Activated T-cell treated with anti-CD3 and anti-CD28 coated beads, Interleukin-2, amount 50 U/mL, for 4 hours (primary cell): Measurements from ENCODE around the gene GPBAR1. TPM values are rescaled to one million over a fixed set of nuclear protein-coding genes. Genes with fewer than 3 reads are reported as not detected.

Experiments
- ATAC-seq, 2 donors: fragments of 200-7000 bp; cut with Tn5 transposase; one replicate each; pipeline ENCODE4 v1.10.0; 2021
- DNase-seq: peaks from one replicate; pipeline ENCODE4 v3.0.0-alpha.2; 2020
- H3K27me3 Mint-ChIP-seq: one replicate; pipeline ENCODE4 v1.8.0; 2021; ENCODE audit warnings: low read depth, mixed read lengths
- H3K36me3 Mint-ChIP-seq: one replicate; pipeline ENCODE4 v1.8.0; 2022; ENCODE audit warnings: mixed read lengths; ENCODE audit not compliant: insufficient read depth
- H3K4me1 Mint-ChIP-seq: one replicate; pipeline ENCODE4 v1.8.0; 2021; ENCODE audit warnings: low read depth, mixed read lengths
- H3K4me3 Mint-ChIP-seq: one replicate; pipeline ENCODE4 v1.8.0; 2021; ENCODE audit warnings: mild to moderate bottlenecking, moderate library complexity, mixed read lengths
- H3K9me3 Mint-ChIP-seq: one replicate; pipeline ENCODE4 v1.8.0; 2021; ENCODE audit warnings: mixed read lengths
- total RNA-seq, 3 donors: library from RNA; stranded (reverse); gene quantifications; one replicate each; pipeline ENCODE4 v1.2.1, GENCODE V29; 2021

Gene GPBAR1
- under 1 TPM; 0.66 to 0.69 (median 0.68) TPM for total RNA-seq

GRCh38 chr2:218260742-218261422 lies at the start of gene GPBAR1:
TSS of gene GPBAR1 (plus strand) at chr2:218261015. CDS start at chr2:218262725, 1,710 bp downstream.
- Mint-ChIP-seq H3K36me3 (peaks cover 11% of the 10 kb centered on the region), H3K4me3 (no peak within 1 kb of the TSS), H3K27me3 (no peaks in the 10 kb centered on the region), H3K9me3 (no peaks in the 10 kb centered on the region), H3K4me1 (peaks cover 16% of the 10 kb centered on the region)
- DNase-seq: no peak
- ATAC-seq: no peak

DNA sequence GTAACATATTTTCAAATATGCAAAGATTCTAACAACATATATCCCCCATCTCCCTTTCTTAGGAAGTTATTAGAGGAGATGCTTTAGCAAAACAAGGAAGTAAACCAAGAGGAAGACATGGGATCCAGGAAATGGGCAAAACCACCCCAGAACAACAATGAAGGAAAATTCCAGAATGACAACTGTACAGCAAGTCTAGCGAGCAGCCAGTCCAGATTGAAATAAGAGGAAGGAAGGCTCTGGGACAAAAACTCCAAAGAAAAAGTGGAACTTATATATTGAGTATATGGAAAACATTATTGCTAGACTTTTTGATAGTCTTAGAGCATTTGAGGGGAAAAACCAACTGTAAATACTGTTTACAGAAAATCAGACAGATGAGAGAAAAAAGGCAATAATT lies 46.7 kb upstream of the GPBAR1 start:
- Mint-ChIP-seq H3K4me1 (peaks cover 11% of the 10 kb centered on the region), H3K27me3 (peaks cover 7% of the 10 kb centered on the region), H3K36me3 (peaks cover 10% of the 10 kb centered on the region), H3K9me3 (peaks cover 8% of the 10 kb centered on the region), H3K4me3 (no peak overlapping the region)
- ATAC-seq: no peak
- no peak for DNase-seq

DNA sequence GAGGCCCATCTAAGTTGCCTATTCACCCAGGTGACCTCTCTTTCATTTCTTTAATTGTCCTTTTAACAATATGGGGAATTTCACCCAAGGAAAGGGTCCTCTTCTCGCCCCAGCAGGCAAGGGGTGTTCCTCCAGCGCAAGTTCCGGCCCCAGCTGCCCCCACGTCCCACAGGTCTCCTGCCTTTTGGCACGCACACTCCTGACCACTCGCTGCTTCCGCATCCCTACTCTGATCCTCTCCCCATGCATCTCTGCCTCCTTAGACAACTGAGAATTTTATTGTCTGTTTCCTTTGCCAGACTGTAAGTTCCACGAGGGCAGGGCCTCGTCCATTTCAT lies 44.5 kb upstream of the GPBAR1 start:
- H3K4me3 Mint-ChIP-seq: peak overlapping the region; percentile 97
- DNase-seq (no peak), ATAC-seq (no peak)
- H3K27me3 Mint-ChIP-seq: peaks cover 3% of the 10 kb centered on the region
- H3K36me3 Mint-ChIP-seq: peaks cover 18% of the 10 kb centered on the region
- H3K4me1 Mint-ChIP-seq: peaks cover 28% of the 10 kb centered on the region
- H3K9me3 Mint-ChIP-seq: no peaks in the 10 kb centered on the region

DNA sequence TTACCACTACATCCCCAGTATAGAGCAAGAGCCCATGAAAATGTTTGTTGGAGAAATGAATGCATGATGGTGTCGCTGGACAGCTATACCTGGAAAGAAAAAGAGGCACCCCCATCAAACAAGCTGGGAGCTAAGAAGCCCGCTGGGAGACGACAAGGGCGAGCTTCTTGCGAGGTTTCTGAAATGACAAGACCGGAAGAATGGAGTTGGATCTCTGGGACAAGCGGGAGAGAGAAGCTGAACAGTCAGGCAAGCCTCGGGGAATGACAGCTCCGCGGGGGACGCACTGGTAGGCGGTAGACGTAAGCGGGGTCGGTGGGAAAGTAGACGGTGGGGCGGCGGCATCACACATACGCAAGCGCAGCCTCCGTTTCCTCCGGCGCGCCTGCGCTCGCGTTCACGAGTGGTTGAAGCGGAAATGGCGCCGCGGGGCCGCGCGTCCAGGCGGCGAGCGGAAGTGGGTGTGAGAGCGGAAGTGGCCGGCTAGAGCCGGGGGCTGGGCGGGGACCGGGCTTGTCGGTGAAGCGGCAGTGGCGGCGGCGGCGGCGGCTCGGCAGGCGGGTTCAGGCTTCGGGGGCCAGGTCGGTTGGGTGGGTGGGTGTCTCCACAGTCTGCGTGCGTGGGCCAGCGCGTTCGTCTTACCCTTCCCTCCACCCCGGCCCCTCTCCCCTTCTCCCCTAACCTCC lies 44.0 kb upstream of the GPBAR1 start, which contains the start of gene ARPC2:
Gene ARPC2 (plus strand): TSS at position 516 of the 686 bp plus-strand sequence. CDS start 282 bp downstream, outside the sequence.
- ATAC-seq (peak; percentile 76 to 77), DNase-seq (peak; percentile 91)
- peaks cover 20% of the 10 kb centered on the region for H3K36me3 Mint-ChIP-seq
- H3K27me3 Mint-ChIP-seq: peaks cover 3% of the 10 kb centered on the region
- H3K4me1 Mint-ChIP-seq: peaks cover 33% of the 10 kb centered on the region
- H3K4me3 Mint-ChIP-seq: peak within 1 kb of the TSS; percentile 97
- no peaks in the 10 kb centered on the region for H3K9me3 Mint-ChIP-seq

DNA sequence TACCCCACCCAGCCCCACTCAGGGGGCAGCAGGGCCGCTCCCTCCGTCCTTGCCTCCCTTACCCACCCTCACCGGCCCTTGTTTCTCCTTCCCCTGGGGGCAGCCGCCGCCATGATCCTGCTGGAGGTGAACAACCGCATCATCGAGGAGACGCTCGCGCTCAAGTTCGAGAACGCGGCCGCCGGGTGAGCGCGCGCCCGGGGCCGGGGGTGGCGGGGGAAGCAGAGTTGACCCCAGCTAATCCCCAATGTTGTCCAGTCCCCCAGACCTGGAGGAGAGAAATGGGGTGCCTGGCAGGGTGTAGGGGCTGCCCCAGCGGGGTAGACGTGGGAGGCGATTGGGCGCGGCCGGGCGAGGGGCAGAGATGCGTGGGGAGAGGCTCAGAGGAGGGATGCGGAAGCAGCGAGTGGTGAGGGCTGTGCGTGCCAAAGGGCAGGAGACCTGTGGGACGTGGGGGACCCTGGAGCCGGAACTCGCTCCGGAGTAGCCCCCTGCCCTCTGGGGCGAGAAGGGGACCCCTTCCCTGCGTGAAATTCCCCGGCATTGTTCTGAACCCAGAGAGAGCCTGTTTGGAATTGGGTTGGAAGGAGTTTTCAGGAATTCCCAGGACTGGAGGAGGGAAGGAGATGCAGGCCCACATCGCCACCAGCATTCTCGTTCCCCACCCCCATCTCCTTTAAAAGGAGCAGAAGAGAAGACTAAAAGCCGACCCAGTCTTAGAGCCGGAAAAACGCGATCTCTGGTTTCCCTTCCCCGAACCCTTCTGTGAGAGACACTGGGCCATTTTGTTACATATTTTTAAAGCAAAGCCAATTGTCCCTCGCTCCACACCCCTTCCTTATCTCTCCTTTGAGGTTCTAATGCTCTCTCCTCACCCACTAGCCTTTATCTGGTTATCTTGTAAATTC lies 43.2 kb upstream of the GPBAR1 start:
- peak; percentile 70 for DNase-seq
- peak; percentile 63 to 69 for ATAC-seq
- peak overlapping the region; percentile 97 for H3K4me3 Mint-ChIP-seq
- peaks cover 40% of the 10 kb centered on the region for H3K4me1 Mint-ChIP-seq
- no peaks in the 10 kb centered on the region for H3K27me3 Mint-ChIP-seq
- H3K9me3 Mint-ChIP-seq: no peaks in the 10 kb centered on the region
- H3K36me3 Mint-ChIP-seq: peaks cover 20% of the 10 kb centered on the region

DNA sequence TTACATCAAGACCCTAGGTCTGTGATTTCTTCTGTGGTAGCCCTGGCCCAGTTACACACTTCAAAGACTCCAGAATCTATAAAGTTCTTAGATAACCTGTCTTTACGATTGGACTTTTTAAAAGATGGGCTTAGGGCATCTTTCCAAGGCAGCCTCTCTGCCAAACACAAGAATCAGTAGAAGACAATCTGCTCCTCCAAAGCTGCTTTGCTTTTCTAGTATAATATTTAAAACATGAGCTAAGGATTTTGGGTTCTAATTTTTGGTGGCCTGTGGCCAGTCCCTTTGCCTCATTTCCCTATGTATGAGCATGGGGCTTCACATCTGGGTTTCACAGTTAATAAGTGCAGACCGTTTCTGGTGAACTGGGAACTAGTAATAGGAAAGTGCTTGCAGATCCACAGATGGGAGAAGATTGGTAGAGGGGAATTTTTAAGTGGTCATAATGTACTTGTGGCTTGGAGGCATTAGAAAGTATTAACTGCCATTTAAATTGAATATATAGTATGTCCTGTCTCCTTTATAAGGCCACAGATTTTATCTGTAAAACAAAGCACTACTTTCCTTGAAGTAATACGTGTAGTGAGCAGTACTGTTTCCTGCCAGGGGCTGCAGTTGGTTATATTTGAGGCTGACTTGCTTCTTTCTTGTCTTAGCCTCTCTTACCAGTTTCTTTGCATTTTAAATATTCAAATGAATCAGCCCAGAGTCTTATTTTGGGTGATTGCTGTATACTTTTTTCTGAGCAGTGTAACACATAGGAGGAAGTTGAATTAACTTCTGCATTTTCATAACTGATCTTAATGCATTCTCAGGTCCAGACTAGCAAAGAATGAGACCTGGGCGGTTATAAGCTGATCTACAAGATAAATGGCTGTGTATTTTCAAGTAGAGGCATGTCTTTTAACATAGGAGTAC lies 42.3 kb upstream of the GPBAR1 start:
- Mint-ChIP-seq H3K27me3 (no peaks in the 10 kb centered on the region), H3K4me1 (peaks cover 50% of the 10 kb centered on the region), H3K4me3 (peak overlapping the region; percentile 97), H3K9me3 (no peaks in the 10 kb centered on the region), H3K36me3 (peaks cover 20% of the 10 kb centered on the region)
- DNase-seq (peak; percentile 16), ATAC-seq (peak; percentile 24 to 27)

- H3K4me3 Mint-ChIP-seq: peak overlapping the region; percentile 97
- ATAC-seq (no peak), DNase-seq (no peak)
- H3K9me3 Mint-ChIP-seq: no peaks in the 10 kb centered on the region
- no peaks in the 10 kb centered on the region for H3K27me3 Mint-ChIP-seq
- H3K36me3 Mint-ChIP-seq: peaks cover 31% of the 10 kb centered on the region
- H3K4me1 Mint-ChIP-seq: peaks cover 64% of the 10 kb centered on the region
Measured at GRCh38 chr2:218219934-218220333, 40.9 kb upstream of the GPBAR1 start.

DNA sequence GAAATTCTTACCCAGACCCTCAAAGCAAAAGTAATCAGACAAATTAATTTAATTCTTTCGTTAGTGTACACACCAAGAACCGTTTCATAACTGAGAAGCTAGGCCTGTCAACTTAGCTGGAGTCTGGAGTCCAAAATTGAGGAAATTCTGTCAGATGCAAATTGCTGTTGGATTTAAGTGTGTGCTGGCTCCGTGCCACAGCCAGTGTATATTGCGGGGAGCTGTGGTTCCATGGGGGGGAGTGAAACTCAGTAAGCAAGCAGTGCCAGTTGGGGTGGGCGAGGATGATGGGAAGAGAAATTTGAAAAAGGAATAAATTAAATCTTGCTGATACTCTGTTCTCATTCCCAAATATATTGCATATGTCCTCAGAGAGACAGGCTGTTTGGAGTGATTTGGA lies 39.8 kb upstream of the GPBAR1 start:
- no peak for DNase-seq
- no peak for ATAC-seq
- Mint-ChIP-seq H3K36me3 (peaks cover 42% of the 10 kb centered on the region), H3K9me3 (no peaks in the 10 kb centered on the region), H3K4me3 (peak overlapping the region; percentile 97), H3K4me1 (peaks cover 74% of the 10 kb centered on the region), H3K27me3 (no peaks in the 10 kb centered on the region)

- ATAC-seq: peak; percentile 59 to 65
- H3K9me3 Mint-ChIP-seq: no peaks in the 10 kb centered on the region
- H3K4me1 Mint-ChIP-seq: peaks cover 85% of the 10 kb centered on the region
- no peak for DNase-seq
- peak overlapping the region; percentile 57 for H3K4me3 Mint-ChIP-seq
- H3K27me3 Mint-ChIP-seq: no peaks in the 10 kb centered on the region
- H3K36me3 Mint-ChIP-seq: peaks cover 50% of the 10 kb centered on the region
Measured at GRCh38 chr2:218223046-218223445, 37.8 kb upstream of the GPBAR1 start.

GRCh38 chr2:218224186-218224585 lies 36.6 kb upstream of the GPBAR1 start:
- Mint-ChIP-seq H3K4me1 (peaks cover 91% of the 10 kb centered on the region), H3K36me3 (peaks cover 55% of the 10 kb centered on the region), H3K4me3 (peak overlapping the region; percentile 45), H3K27me3 (no peaks in the 10 kb centered on the region), H3K9me3 (no peaks in the 10 kb centered on the region)
- DNase-seq: no peak
- no peak for ATAC-seq

- Mint-ChIP-seq H3K4me1 (peaks cover 89% of the 10 kb centered on the region), H3K4me3 (no peak overlapping the region), H3K36me3 (peaks cover 54% of the 10 kb centered on the region)
Measured at GRCh38 chr2:218226903-218227302, 33.9 kb upstream of the GPBAR1 start.

GRCh38 chr2:218228366-218229090 lies 32.3 kb upstream of the GPBAR1 start:
- peaks cover 81% of the 10 kb centered on the region for H3K4me1 Mint-ChIP-seq
- peaks cover 63% of the 10 kb centered on the region for H3K36me3 Mint-ChIP-seq
- no peaks in the 10 kb centered on the region for H3K27me3 Mint-ChIP-seq
- ATAC-seq (no peak), DNase-seq (no peak)
- no peak overlapping the region for H3K4me3 Mint-ChIP-seq
- no peaks in the 10 kb centered on the region for H3K9me3 Mint-ChIP-seq

More at GRCh38 chr2:218226903-218227302, 33.9 kb upstream of the GPBAR1 start:
- DNase-seq (no peak), ATAC-seq (no peak)
- no peaks in the 10 kb centered on the region for H3K27me3 Mint-ChIP-seq
- H3K9me3 Mint-ChIP-seq: no peaks in the 10 kb centered on the region

- Mint-ChIP-seq H3K27me3 (no peaks in the 10 kb centered on the region), H3K36me3 (peaks cover 62% of the 10 kb centered on the region), H3K4me1 (peaks cover 78% of the 10 kb centered on the region), H3K4me3 (peak overlapping the region; percentile 37), H3K9me3 (no peaks in the 10 kb centered on the region)
- DNase-seq: peak; percentile 20
- peak; percentile 82 to 85 for ATAC-seq
Measured at GRCh38 chr2:218229239-218229638, 31.6 kb upstream of the GPBAR1 start.
